Liver (tissue), 9 donors: ENCODE data around the gene HOXB8. TPM values are rescaled to one million over a fixed set of nuclear protein-coding genes. Genes with fewer than 3 reads are reported as not detected.

Experiments
- DNase-seq: peaks from one replicate; pipeline ENCODE4 v3.0.0-alpha.2; 2017; ENCODE audit warnings: low spot score
- H3K27ac ChIP-seq, 2 donors: one replicate each; pipeline ENCODE4 v1.7.0; 2013; ENCODE audit warnings: inconsistent platforms in 2 of 2, low read length in 2 of 2, control low read depth in 1 of 2, low read depth in 1 of 2, mild to moderate bottlenecking in 1 of 2
- H3K27me3 ChIP-seq, 4 donors: one replicate each; pipeline versions ENCODE4 v1.6.1 to v1.7.0; 2013; ENCODE audit warnings: low read length in 3 of 4, inconsistent platforms in 1 of 4, mild to moderate bottlenecking in 1 of 4, moderate library complexity in 1 of 4; ENCODE audit not compliant: control insufficient read depth in 4 of 4, insufficient read depth in 4 of 4
- H3K36me3 ChIP-seq, 4 donors: one replicate each; pipeline versions ENCODE4 v1.6.1 to v1.7.0; 2013; ENCODE audit warnings: low read length in 3 of 4, mild to moderate bottlenecking in 3 of 4, low read depth in 1 of 4, moderate library complexity in 1 of 4; ENCODE audit not compliant: control insufficient read depth in 4 of 4, insufficient read depth in 3 of 4
- H3K4me1 ChIP-seq, 4 donors: one replicate each; pipeline versions ENCODE4 v1.6.1 to v1.7.0; 2013; ENCODE audit warnings: low read length in 3 of 4, mild to moderate bottlenecking in 3 of 4, moderate library complexity in 1 of 4; ENCODE audit not compliant: control insufficient read depth in 4 of 4, insufficient read depth in 4 of 4
- H3K4me3 ChIP-seq, 3 donors: one replicate each; pipeline versions ENCODE4 v1.6.1 to v1.7.0; 2013; ENCODE audit warnings: low read length in 3 of 3, control low read depth in 1 of 3, low read depth in 1 of 3, mild to moderate bottlenecking in 1 of 3
- H3K9ac ChIP-seq, 2 donors: one replicate each; pipeline ENCODE4 v1.7.0; 2013; ENCODE audit warnings: low read length in 2 of 2, mild to moderate bottlenecking in 2 of 2, moderate library complexity in 2 of 2, control low read depth in 1 of 2, low read depth in 1 of 2
- H3K9me3 ChIP-seq, 4 donors: one replicate each; pipeline versions ENCODE4 v1.6.1 to v1.7.0; 2013; ENCODE audit warnings: low read length in 3 of 4; ENCODE audit not compliant: control insufficient read depth in 4 of 4
- ATF3 ChIP-seq: IDR thresholded peaks from 2 replicates; pipeline ENCODE4 v1.6.1; 2016; ENCODE audit warnings: antibody characterized with exemption
- CTCF ChIP-seq: fragments of 150-350 bp; IDR thresholded peaks from 2 replicates; pipeline ENCODE4 v1.5.1; 2017; ENCODE audit warnings: improper control_type of control experiment, low read depth, low read length; ENCODE audit not compliant: missing input control
- EGR1 ChIP-seq, 2 donors: IDR thresholded peaks; 2 replicates each; pipeline ENCODE4 v1.6.1; 2016 to 2018; ENCODE audit warnings: antibody characterized with exemption in 2 of 2, low read depth in 2 of 2
- FOXA1 ChIP-seq: IDR thresholded peaks from 2 replicates; pipeline ENCODE4 v1.6.1; 2016; ENCODE audit warnings: antibody characterized with exemption
- FOXA2 ChIP-seq: IDR thresholded peaks from 2 replicates; pipeline ENCODE4 v1.6.1; 2016; ENCODE audit warnings: antibody characterized with exemption
- HNF4A ChIP-seq, 2 donors: conservative IDR thresholded peaks; 2 replicates each; pipeline ENCODE4 v1.6.1; 2016; ENCODE audit warnings: antibody characterized with exemption in 2 of 2, mild to moderate bottlenecking in 2 of 2
- HNF4G ChIP-seq: IDR thresholded peaks from 2 replicates; pipeline ENCODE4 v1.6.1; 2016; ENCODE audit warnings: antibody characterized with exemption
- JUND ChIP-seq, 2 donors: IDR thresholded peaks; 2 replicates each; pipeline ENCODE4 v1.6.1; 2016; ENCODE audit warnings: antibody characterized with exemption in 2 of 2
- MAX ChIP-seq: IDR thresholded peaks from 2 replicates; pipeline ENCODE4 v1.6.1; 2016; ENCODE audit warnings: antibody characterized with exemption
- NR2F2 ChIP-seq: IDR thresholded peaks from 2 replicates; pipeline ENCODE4 v1.6.1; 2016; ENCODE audit warnings: antibody characterized with exemption
- RAD21 ChIP-seq, 2 donors: IDR thresholded peaks; 2 replicates each; pipeline ENCODE4 v1.6.1; 2016; ENCODE audit warnings: antibody characterized with exemption in 2 of 2, mild to moderate bottlenecking in 2 of 2
- RXRA ChIP-seq, 2 donors: IDR thresholded peaks; 2 replicates each; pipeline ENCODE4 v1.6.1; 2017 to 2018; ENCODE audit warnings: antibody characterized with exemption in 2 of 2, mild to moderate bottlenecking in 1 of 2
- SP1 ChIP-seq: IDR thresholded peaks from 2 replicates; pipeline ENCODE4 v1.6.1; 2018; ENCODE audit warnings: antibody characterized with exemption, mild to moderate bottlenecking
- TAF1 ChIP-seq: conservative IDR thresholded peaks from 2 replicates; pipeline ENCODE4 v1.6.1; 2016; ENCODE audit warnings: antibody characterized with exemption, mild to moderate bottlenecking
- YY1 ChIP-seq: IDR thresholded peaks from 2 replicates; pipeline ENCODE4 v1.6.1; 2016; ENCODE audit warnings: antibody characterized with exemption, mild to moderate bottlenecking
- whole genome bisulfite sequencing: extraction: QIAGEN DNeasy Blood & Tissue Kit; methylation state at CpG from one replicate; pipeline ENCODE4 v1.1.7; 2013; 5-methylcytosine and 5-hydroxymethylcytosine counted together
- polyA plus RNA-seq, 2 donors: library from polyadenylated mRNA; stranded (reverse) in 1 of 2; unstranded in 1 of 2; fragments of 200-250 nt in 1 of 2; fragments of >200 nt in 1 of 2; fragmentation: Nextera tagmentation in 1 of 2; extraction: Ambion mirVana in 1 of 2; gene quantifications; one replicate each; pipeline versions ENCODE4 v1.2.1 to v1.2.3, GENCODE V29; 2013 to 2015
- total RNA-seq, 2 donors: library from RNA; depleted of rRNA; stranded (reverse); fragments of >200 nt; gene quantifications; one replicate each; pipeline ENCODE4 v1.2.3, GENCODE V29; 2014
- TF ChIP-seq, protein P1 (sequence below): IDR thresholded peaks from 2 replicates; pipeline ENCODE4 v1.6.1; 2016; ENCODE audit warnings: antibody characterized with exemption
- donor health status: healthy.
- donor health status: healthy.
- donor health status: healthy.
- donor health status: healthy.
- donor health status: healthy.

Gene HOXB8
- total and polyA plus RNA-seq, 4 donors: not detected

- Histone ChIP-seq H3K27ac (no peak overlapping the region), H3K4me3 (peak overlapping the region in 1 of 3 donors; percentile 13), H3K27me3 (peaks cover 11 to 34% (median 27%) of the 10 kb centered on the region in 4 donors), H3K9me3 (no peaks in the 10 kb centered on the region), H3K36me3 (no peaks in the 10 kb centered on the region), H3K4me1 (peaks cover 0 to 27% (median 9%) of the 10 kb centered on the region in 4 donors), H3K9ac (no peak overlapping the region)
- DNase-seq: no peak
- no peak for TF ChIP-seq FOXA1
- WGBS: 6% methylated on average over 55 of the region's 55 CpGs
These were observed 1.0 kb downstream of the HOXB8 start for GRCh38 chr17:48613862-48614694.

GRCh38 chr17:48612854-48613691 lies 2.0 kb downstream of the HOXB8 start:
- TF ChIP-seq RAD21 (IDR thresholded peaks at IDR 0.05): no peak
- no peak for TF ChIP-seq ATF3
- no peak for TF ChIP-seq HNF4G
- no peak for TF ChIP-seq FOXA2
- TF ChIP-seq TAF1: no peak
- TF ChIP-seq CTCF: peak; percentile 6
- no peak overlapping the region for H3K9ac ChIP-seq
- H3K4me3 ChIP-seq: peak overlapping the region in 1 of 3 donors; percentile 39
- H3K9me3 ChIP-seq: no peaks in the 10 kb centered on the region
- H3K4me1 ChIP-seq: peaks cover 0 to 26% (median 9%) of the 10 kb centered on the region in 4 donors
- no peak for DNase-seq
- no peaks in the 10 kb centered on the region for H3K36me3 ChIP-seq
- 4% methylated on average over 67 of the region's 67 CpGs for WGBS
- no peak overlapping the region for H3K27ac ChIP-seq
- H3K27me3 ChIP-seq: peaks cover 11 to 30% (median 23%) of the 10 kb centered on the region in 4 donors

DNA sequence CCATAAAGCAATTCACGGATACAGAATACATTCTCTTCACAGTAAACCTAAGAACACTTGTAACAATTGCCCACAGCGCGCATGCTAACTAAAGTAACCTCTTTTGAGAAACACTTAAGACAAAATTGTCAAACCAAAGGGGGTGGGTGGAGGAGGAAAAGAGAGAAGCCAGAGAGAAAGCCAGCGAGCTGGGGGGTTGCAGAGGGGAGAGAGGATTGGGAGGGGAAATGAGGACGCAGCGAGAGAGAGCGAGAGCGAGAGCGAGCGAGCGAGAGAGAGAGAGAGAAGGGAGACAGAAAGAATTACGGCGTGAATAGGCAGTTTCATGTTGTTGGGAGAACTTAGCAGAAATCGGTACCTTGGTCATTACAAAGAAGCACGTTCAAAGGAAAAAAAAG lies 2.6 kb downstream of the HOXB8 start:
- Histone ChIP-seq H3K4me1 (peaks cover 0 to 20% (median 9%) of the 10 kb centered on the region in 4 donors), H3K36me3 (no peaks in the 10 kb centered on the region), H3K9ac (no peak overlapping the region), H3K9me3 (no peaks in the 10 kb centered on the region), H3K27ac (no peak overlapping the region), H3K4me3 (peak overlapping the region in 1 of 3 donors; percentile 39), H3K27me3 (peaks cover 11 to 26% (median 19%) of the 10 kb centered on the region in 4 donors)
- 3% methylated on average over 15 of the region's 15 CpGs for WGBS
- no peak for DNase-seq
- TF ChIP-seq JUND (IDR thresholded peaks at IDR 0.05) (no peak), CTCF (no peak), EGR1 (IDR thresholded peaks at IDR 0.05; ENCODE audit: low read depth in 2 of 2) (no peak), NR2F2 (no peak), ATF3 (no peak), SP1 (no peak), YY1 (no peak), MAX (no peak), FOXA2 (no peak), RXRA (IDR thresholded peaks at IDR 0.05) (no peak), FOXA1 (no peak), RAD21 (IDR thresholded peaks at IDR 0.05) (no peak), HNF4A (conservative IDR thresholded peaks at IDR 0.05) (no peak)
- TF ChIP-seq, protein P1, sequence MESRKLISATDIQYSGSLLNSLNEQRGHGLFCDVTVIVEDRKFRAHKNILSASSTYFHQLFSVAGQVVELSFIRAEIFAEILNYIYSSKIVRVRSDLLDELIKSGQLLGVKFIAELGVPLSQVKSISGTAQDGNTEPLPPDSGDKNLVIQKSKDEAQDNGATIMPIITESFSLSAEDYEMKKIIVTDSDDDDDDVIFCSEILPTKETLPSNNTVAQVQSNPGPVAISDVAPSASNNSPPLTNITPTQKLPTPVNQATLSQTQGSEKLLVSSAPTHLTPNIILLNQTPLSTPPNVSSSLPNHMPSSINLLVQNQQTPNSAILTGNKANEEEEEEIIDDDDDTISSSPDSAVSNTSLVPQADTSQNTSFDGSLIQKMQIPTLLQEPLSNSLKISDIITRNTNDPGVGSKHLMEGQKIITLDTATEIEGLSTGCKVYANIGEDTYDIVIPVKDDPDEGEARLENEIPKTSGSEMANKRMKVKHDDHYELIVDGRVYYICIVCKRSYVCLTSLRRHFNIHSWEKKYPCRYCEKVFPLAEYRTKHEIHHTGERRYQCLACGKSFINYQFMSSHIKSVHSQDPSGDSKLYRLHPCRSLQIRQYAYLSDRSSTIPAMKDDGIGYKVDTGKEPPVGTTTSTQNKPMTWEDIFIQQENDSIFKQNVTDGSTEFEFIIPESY: no peak
